HepG2 (cell line): ENCODE results near the gene CAPN3. TPM values are rescaled to one million over a fixed set of nuclear protein-coding genes. Genes with fewer than 3 reads are reported as not detected.

Experiments
- ATAC-seq: fragments of 200-7000 bp; cut with Tn5 transposase; 3 replicates; pipeline ENCODE4 v1.9.1; 2020; ENCODE audit warnings: mild to moderate bottlenecking, moderate library complexity
- BruUV-seq: library from RNA; stranded (reverse); fragments of 400-500 nt; replicated peaks from 2 replicates; lab custom pipeline; 2021; lab: Mats Ljungman, UMichigan
- CTCF ChIA-PET: fragments of 300-600 bp; formaldehyde crosslinking; extraction: SDS; loops from one replicate; lab custom pipeline; 2021; ENCODE audit warnings: low total read pairs, inconsistent platforms, low intra/inter-chr PET ratio; lab: Yijun Ruan, JAX
- POLR2A ChIA-PET: fragments of 350-600 bp; sonication (Branson Sonifier 250); formaldehyde crosslinking; loops from one replicate; lab custom pipeline; 2020; ENCODE audit warnings: antibody characterized with exemption, inconsistent platforms; lab: Yijun Ruan, JAX
- DNase-seq: peaks from one replicate; pipeline ENCODE4 v3.0.0-alpha.2; 2015; ENCODE audit warnings: low spot score
- FAIRE-seq: peaks from 3 replicates; lab custom pipeline; 2011; peaks lifted over from hg19 to GRCh38; lab: Jason Lieb, UNC
- H2AFZ ChIP-seq: one replicate; pipeline ENCODE4 v1.6.1; 2011; ENCODE audit warnings: low read length, inconsistent platforms
- H3K27ac ChIP-seq: fragments of 300-600 bp; 3 replicates; pipeline ENCODE4 v1.8.0; 2011; ENCODE audit warnings: mixed run types, mild to moderate bottlenecking, mixed read lengths, low read length, inconsistent platforms; ENCODE audit not compliant: insufficient read depth; ENCODE audit errors: extremely low read length
- H3K27me3 ChIP-seq, 2 experiments: fragments of 200-600 bp in 1 of 2; 2 replicates in 1 of 2; 3 replicates in 1 of 2; pipeline versions ENCODE4 v1.6.0 to v1.8.0; 2011; ENCODE audit warnings: low read length in 2 of 2, mild to moderate bottlenecking in 2 of 2, moderate library complexity in 2 of 2, inconsistent platforms in 1 of 2; ENCODE audit not compliant: insufficient read depth in 2 of 2, control insufficient read depth in 1 of 2
- H3K36me3 ChIP-seq, 2 experiments: fragments of 200-600 bp in 1 of 2; replicated peaks in 1 of 2; 2 replicates in 1 of 2; 3 replicates in 1 of 2; pipeline versions ENCODE4 v1.5.1 to v1.8.0; 2011; ENCODE audit warnings: low read length in 2 of 2, inconsistent platforms in 1 of 2; ENCODE audit not compliant: insufficient read depth in 2 of 2, control insufficient read depth in 1 of 2
- H3K4me1 ChIP-seq: 2 replicates; pipeline ENCODE4 v1.5.1; 2012; ENCODE audit warnings: low read length, inconsistent platforms; ENCODE audit not compliant: insufficient read depth
- H3K4me2 ChIP-seq: 2 replicates; pipeline ENCODE4 v1.6.0; 2011; ENCODE audit warnings: low read depth, low read length, inconsistent platforms
- H3K4me3 ChIP-seq, 3 experiments: fragments of 200-600 bp in 1 of 3; sonication (generic), shearing (Covaris generic) in 1 of 3; replicated peaks in 1 of 3; 2 replicates each; pipeline ENCODE4 v1.5.1; 2011 to 2016; ENCODE audit warnings: low read length in 3 of 3, inconsistent platforms in 2 of 3, low read depth in 2 of 3, mild to moderate bottlenecking in 2 of 3, control low read depth in 1 of 3, mixed read lengths in 1 of 3; ENCODE audit not compliant: insufficient read depth in 1 of 3
- H3K79me2 ChIP-seq: one replicate; pipeline ENCODE4 v1.6.1; 2011; ENCODE audit warnings: low read length, inconsistent platforms; ENCODE audit not compliant: insufficient read depth
- H3K9ac ChIP-seq: 2 replicates; pipeline ENCODE4 v1.6.0; 2011; ENCODE audit warnings: mild to moderate bottlenecking, low read depth, low read length, inconsistent platforms; ENCODE audit not compliant: insufficient read depth
- H3K9me3 ChIP-seq: 2 replicates; pipeline ENCODE4 v1.5.1; 2012; ENCODE audit warnings: mild to moderate bottlenecking, low read length
- H4K20me1 ChIP-seq: 2 replicates; pipeline ENCODE4 v1.6.0; 2011; ENCODE audit warnings: inconsistent platforms, mild to moderate bottlenecking, low read length, moderate library complexity; ENCODE audit not compliant: insufficient read depth
- ARID2 ChIP-seq: sonication (generic); formaldehyde crosslinking; IDR thresholded peaks from 2 replicates; pipeline ENCODE4 v1.8.1; 2022; ENCODE audit warnings: mild to moderate bottlenecking, missing genetic modification reagents, borderline replicate concordance
- CCAR2 ChIP-seq: fragments of 200-400 bp; formaldehyde crosslinking; optimal IDR thresholded peaks from 2 replicates; pipeline ENCODE3; 2018; ENCODE audit warnings: low read depth, mild to moderate bottlenecking, low read length, moderate library complexity
- NFKB2 ChIP-seq: sonication (generic); formaldehyde crosslinking; IDR thresholded peaks from 2 replicates; pipeline ENCODE4 v1.4.0; 2020; ENCODE audit warnings: missing genetic modification reagents, borderline replicate concordance
- SSRP1 ChIP-seq: IDR thresholded peaks from 2 replicates; pipeline ENCODE4 v1.6.1; 2016; ENCODE audit warnings: control low read depth
- TARDBP ChIP-seq: sonication (generic); formaldehyde crosslinking; IDR thresholded peaks from 2 replicates; pipeline ENCODE4 v1.8.0; 2022; ENCODE audit warnings: mild to moderate bottlenecking, missing genetic modification reagents
- ZFX ChIP-seq: sonication (generic); formaldehyde crosslinking; IDR thresholded peaks from 2 replicates; pipeline ENCODE4 v1.4.0; 2020; ENCODE audit warnings: mild to moderate bottlenecking, low read depth, missing genetic modification reagents, moderate library complexity
- ZMYM3 ChIP-seq: sonication (generic); formaldehyde crosslinking; IDR thresholded peaks from 2 replicates; pipeline ENCODE4 v1.5.1; 2020; ENCODE audit warnings: mild to moderate bottlenecking, missing genetic modification reagents
- ZNF136 ChIP-seq: sonication (generic); formaldehyde crosslinking; IDR thresholded peaks from 2 replicates; pipeline ENCODE4 v1.8.1; 2022; ENCODE audit warnings: low read depth, mild to moderate bottlenecking, moderate library complexity, missing genetic modification reagents
- ZNF20 ChIP-seq: sonication (generic); formaldehyde crosslinking; IDR thresholded peaks from 2 replicates; pipeline ENCODE4 v1.4.0; 2020; ENCODE audit warnings: mild to moderate bottlenecking, moderate library complexity, missing genetic modification reagents
- ZNF550 ChIP-seq: sonication (generic); formaldehyde crosslinking; IDR thresholded peaks from 2 replicates; pipeline ENCODE4 v1.4.0; 2020; ENCODE audit warnings: mild to moderate bottlenecking, missing genetic modification reagents, borderline replicate concordance
- ZNF563 ChIP-seq: sonication (generic); formaldehyde crosslinking; IDR thresholded peaks from 2 replicates; pipeline ENCODE4 v1.8.0; 2022; ENCODE audit warnings: mild to moderate bottlenecking, moderate library complexity, missing genetic modification reagents
- ZSCAN31 ChIP-seq: sonication (generic); formaldehyde crosslinking; IDR thresholded peaks from 2 replicates; pipeline ENCODE4 v1.5.0; 2020; ENCODE audit warnings: low read depth, mild to moderate bottlenecking, missing genetic modification reagents
- WGBS: methylation state at CpG from one replicate; pipeline ENCODE4 v1.1.6; 2017; ENCODE audit warnings: low lambda C conversion rate; 5-methylcytosine and 5-hydroxymethylcytosine counted together
- in situ Hi-C: cut with HindIII; loops from 2 replicates; pipeline ENCODE4 v1.10.0; 2017; ENCODE audit warnings: low pct_unique_long_range_greater_than_20kb; ENCODE audit not compliant: extremely low pct_ligation_motif_present
- intact Hi-C: fragments of 100-400 bp; cut with micrococcal nuclease; formaldehyde crosslinking; loops from one replicate; pipeline ENCODE4 v1.10.0; 2022; ENCODE audit not compliant: unreplicated experiment
- polyA plus RNA-seq, 8 experiments: library from polyadenylated mRNA; depleted of rRNA in 3 of 8; stranded (reverse) in 7 of 8; unstranded in 1 of 8; fragments of >200 nt; fragmentation: Illumina TruSeq in 4 of 8; extraction: Trizol in 4 of 8; gene quantifications; 2 replicates each; pipeline versions ENCODE4 v1.2.1 to v1.2.3, GENCODE V29; 2011 to 2016; ENCODE audit warnings: low read depth in 4 of 8, missing spikeins in 1 of 8, mixed read lengths in 1 of 8; ENCODE audit not compliant: insufficient read depth in 1 of 8
- total RNA-seq, 5 experiments: library from RNA; depleted of rRNA; stranded (reverse); fragments of >200 nt; fragmentation: Illumina TruSeq; extraction: Trizol; gene quantifications; 2 replicates each; pipeline ENCODE4 v1.2.3, GENCODE V29; 2016; ENCODE audit warnings: low read depth in 1 of 5
- TF ChIP-seq, protein P1 (sequence below): IDR thresholded peaks from 2 replicates; pipeline ENCODE4 v1.6.1; 2016; ENCODE audit warnings: low read depth
- TF ChIP-seq, protein P2 (sequence below): sonication (generic); formaldehyde crosslinking; IDR thresholded peaks from 2 replicates; pipeline ENCODE4 v1.5.0; 2020; ENCODE audit warnings: missing genetic modification reagents
- TF ChIP-seq, protein P3 (sequence below): IDR thresholded peaks from 2 replicates; pipeline ENCODE4 v1.6.1; 2016; ENCODE audit warnings: missing compliant biosample characterization, missing genetic modification reagents, borderline replicate concordance
- TF ChIP-seq, protein P4 (sequence below): sonication (generic); formaldehyde crosslinking; IDR thresholded peaks from 2 replicates; pipeline ENCODE4 v1.8.0; 2022; ENCODE audit warnings: mild to moderate bottlenecking, missing genetic modification reagents
- TF ChIP-seq, protein P5 (sequence below): fragments of 450-650 bp; IDR thresholded peaks from 2 replicates; pipeline ENCODE4 v1.6.1; 2017; ENCODE audit warnings: mild to moderate bottlenecking

The CAPN3 gene
- total and polyA plus RNA-seq, 2 of the 13 experiments (the other 11 are each of a cell fraction or from before 2014, with no cell fraction given) = 1.3 to 4.6 TPM

DNA sequence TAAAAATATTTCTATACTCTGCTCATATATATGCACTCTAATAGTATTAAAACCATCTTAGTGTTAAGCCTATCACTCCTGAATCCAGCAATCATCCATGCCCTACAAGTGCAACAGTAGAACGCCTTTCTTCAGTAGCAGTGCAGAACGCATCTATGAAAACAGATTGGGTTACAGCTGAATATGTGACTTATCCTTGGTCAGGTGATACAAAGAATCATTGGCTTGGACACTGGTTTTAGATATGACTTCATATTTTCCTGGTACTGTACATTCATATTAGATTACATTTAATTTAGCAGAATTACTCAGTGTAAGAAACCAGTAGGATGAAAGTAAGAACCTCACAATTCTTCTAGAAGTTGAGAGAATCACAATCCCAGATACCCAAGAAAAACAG lies 88.3 kb downstream of the CAPN3 start:
- Histone ChIP-seq H3K4me3 (no peak overlapping the region), H3K36me3 (peaks cover 16 to 65% of the 10 kb centered on the region in 2 experiments), H3K27ac (no peak overlapping the region), H4K20me1 (no peaks in the 10 kb centered on the region), H3K9me3 (no peaks in the 10 kb centered on the region), H3K4me1 (no peaks in the 10 kb centered on the region), H2AFZ (no peak overlapping the region), H3K9ac (no peak overlapping the region), H3K79me2 (no peaks in the 10 kb centered on the region), H3K27me3 (no peaks in the 10 kb centered on the region), H3K4me2 (no peak overlapping the region)
- intact Hi-C loops = no loop called here
- DNase-seq = no peak
- in situ Hi-C loops = no loop called here
- no peak for FAIRE-seq
- no peak for ATAC-seq
- POLR2A ChIA-PET = no interaction called here
- CTCF ChIA-PET = no interaction called here
- BruUV-seq = no TSS peak
- 91% methylated on average over 2 of the region's 2 CpGs for WGBS
- no peak for TF ChIP-seq ZNF563 (CRISPR knock-in tag)
- no peak for TF ChIP-seq TARDBP (CRISPR knock-in tag)
- TF ChIP-seq, protein P1, sequence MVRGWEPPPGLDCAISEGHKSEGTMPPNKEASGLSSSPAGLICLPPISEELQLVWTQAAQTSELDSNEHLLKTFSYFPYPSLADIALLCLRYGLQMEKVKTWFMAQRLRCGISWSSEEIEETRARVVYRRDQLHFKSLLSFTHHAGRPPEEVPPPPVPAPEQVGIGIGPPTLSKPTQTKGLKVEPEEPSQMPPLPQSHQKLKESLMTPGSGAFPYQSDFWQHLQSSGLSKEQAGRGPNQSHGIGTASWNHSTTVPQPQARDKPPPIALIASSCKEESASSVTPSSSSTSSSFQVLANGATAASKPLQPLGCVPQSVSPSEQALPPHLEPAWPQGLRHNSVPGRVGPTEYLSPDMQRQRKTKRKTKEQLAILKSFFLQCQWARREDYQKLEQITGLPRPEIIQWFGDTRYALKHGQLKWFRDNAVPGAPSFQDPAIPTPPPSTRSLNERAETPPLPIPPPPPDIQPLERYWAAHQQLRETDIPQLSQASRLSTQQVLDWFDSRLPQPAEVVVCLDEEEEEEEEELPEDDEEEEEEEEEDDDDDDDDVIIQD (CRISPR knock-in tag) = no peak
- no peak for TF ChIP-seq ZNF136 (CRISPR knock-in tag)
- TF ChIP-seq, protein P2, sequence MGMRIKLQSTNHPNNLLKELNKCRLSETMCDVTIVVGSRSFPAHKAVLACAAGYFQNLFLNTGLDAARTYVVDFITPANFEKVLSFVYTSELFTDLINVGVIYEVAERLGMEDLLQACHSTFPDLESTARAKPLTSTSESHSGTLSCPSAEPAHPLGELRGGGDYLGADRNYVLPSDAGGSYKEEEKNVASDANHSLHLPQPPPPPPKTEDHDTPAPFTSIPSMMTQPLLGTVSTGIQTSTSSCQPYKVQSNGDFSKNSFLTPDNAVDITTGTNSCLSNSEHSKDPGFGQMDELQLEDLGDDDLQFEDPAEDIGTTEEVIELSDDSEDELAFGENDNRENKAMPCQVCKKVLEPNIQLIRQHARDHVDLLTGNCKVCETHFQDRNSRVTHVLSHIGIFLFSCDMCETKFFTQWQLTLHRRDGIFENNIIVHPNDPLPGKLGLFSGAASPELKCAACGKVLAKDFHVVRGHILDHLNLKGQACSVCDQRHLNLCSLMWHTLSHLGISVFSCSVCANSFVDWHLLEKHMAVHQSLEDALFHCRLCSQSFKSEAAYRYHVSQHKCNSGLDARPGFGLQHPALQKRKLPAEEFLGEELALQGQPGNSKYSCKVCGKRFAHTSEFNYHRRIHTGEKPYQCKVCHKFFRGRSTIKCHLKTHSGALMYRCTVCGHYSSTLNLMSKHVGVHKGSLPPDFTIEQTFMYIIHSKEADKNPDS = no peak
- TF ChIP-seq, protein P3, sequence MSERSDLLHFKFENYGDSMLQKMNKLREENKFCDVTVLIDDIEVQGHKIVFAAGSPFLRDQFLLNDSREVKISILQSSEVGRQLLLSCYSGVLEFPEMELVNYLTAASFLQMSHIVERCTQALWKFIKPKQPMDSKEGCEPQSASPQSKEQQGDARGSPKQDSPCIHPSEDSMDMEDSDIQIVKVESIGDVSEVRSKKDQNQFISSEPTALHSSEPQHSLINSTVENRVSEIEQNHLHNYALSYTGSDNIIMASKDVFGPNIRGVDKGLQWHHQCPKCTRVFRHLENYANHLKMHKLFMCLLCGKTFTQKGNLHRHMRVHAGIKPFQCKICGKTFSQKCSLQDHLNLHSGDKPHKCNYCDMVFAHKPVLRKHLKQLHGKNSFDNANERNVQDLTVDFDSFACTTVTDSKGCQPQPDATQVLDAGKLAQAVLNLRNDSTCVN (CRISPR knock-in tag) = no peak
- no peak for TF ChIP-seq ZSCAN31
- TF ChIP-seq SSRP1 = no peak
- TF ChIP-seq, protein P4, sequence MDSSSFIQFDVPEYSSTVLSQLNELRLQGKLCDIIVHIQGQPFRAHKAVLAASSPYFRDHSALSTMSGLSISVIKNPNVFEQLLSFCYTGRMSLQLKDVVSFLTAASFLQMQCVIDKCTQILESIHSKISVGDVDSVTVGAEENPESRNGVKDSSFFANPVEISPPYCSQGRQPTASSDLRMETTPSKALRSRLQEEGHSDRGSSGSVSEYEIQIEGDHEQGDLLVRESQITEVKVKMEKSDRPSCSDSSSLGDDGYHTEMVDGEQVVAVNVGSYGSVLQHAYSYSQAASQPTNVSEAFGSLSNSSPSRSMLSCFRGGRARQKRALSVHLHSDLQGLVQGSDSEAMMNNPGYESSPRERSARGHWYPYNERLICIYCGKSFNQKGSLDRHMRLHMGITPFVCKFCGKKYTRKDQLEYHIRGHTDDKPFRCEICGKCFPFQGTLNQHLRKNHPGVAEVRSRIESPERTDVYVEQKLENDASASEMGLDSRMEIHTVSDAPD (CRISPR knock-in tag) = no peak
- no peak for TF ChIP-seq CCAR2
- TF ChIP-seq ZNF20 (CRISPR knock-in tag) = no peak
- TF ChIP-seq ARID2 (CRISPR knock-in tag) = no peak
- no peak for TF ChIP-seq NFKB2 (CRISPR knock-in tag)
- TF ChIP-seq ZMYM3 (CRISPR knock-in tag) = no peak
- no peak for TF ChIP-seq ZNF550 (CRISPR knock-in tag)
- TF ChIP-seq, protein P5, sequence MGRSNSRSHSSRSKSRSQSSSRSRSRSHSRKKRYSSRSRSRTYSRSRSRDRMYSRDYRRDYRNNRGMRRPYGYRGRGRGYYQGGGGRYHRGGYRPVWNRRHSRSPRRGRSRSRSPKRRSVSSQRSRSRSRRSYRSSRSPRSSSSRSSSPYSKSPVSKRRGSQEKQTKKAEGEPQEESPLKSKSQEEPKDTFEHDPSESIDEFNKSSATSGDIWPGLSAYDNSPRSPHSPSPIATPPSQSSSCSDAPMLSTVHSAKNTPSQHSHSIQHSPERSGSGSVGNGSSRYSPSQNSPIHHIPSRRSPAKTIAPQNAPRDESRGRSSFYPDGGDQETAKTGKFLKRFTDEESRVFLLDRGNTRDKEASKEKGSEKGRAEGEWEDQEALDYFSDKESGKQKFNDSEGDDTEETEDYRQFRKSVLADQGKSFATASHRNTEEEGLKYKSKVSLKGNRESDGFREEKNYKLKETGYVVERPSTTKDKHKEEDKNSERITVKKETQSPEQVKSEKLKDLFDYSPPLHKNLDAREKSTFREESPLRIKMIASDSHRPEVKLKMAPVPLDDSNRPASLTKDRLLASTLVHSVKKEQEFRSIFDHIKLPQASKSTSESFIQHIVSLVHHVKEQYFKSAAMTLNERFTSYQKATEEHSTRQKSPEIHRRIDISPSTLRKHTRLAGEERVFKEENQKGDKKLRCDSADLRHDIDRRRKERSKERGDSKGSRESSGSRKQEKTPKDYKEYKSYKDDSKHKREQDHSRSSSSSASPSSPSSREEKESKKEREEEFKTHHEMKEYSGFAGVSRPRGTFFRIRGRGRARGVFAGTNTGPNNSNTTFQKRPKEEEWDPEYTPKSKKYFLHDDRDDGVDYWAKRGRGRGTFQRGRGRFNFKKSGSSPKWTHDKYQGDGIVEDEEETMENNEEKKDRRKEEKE = no peak
- TF ChIP-seq ZFX (CRISPR knock-in tag) = no peak
